Measurements from ENCODE around the gene TAS1R2.

The TAS1R2 gene

DNA sequence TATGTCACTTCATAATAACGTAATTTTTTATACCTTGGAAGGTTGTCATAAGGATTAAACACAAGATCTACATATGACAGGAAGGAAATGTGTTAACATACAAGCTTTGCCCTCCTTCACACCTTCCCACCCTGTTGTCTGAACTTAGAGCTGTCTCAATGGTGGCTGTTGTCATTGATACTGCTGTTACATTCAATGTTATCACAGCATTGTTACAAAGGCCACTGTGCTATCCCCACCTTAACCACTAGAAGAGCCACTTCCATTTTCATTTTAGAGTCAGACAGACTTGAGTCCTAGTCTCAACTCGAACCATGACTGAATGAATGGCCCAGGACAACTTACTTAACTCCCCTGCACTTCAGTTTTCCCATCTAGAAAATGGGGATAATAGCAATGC, 31.2 kb downstream of the TAS1R2 start:
- Histone ChIP-seq H3K27ac (no peak overlapping the region), H3K9me3 (no peaks in the 10 kb centered on the region), H3K4me1 (ENCODE audit: control insufficient read depth in 1 of 2, insufficient read depth in 1 of 2, low read depth in 1 of 2, low read length in 1 of 2) (no peaks in the 10 kb centered on the region), H3K27me3 (peaks cover 5% of the 10 kb centered on the region), H3K4me3 (ENCODE audit: low read depth in 1 of 2, low read length in 1 of 2) (no peak overlapping the region), H3K36me3 (no peaks in the 10 kb centered on the region)
- TF ChIP-seq, protein P1, sequence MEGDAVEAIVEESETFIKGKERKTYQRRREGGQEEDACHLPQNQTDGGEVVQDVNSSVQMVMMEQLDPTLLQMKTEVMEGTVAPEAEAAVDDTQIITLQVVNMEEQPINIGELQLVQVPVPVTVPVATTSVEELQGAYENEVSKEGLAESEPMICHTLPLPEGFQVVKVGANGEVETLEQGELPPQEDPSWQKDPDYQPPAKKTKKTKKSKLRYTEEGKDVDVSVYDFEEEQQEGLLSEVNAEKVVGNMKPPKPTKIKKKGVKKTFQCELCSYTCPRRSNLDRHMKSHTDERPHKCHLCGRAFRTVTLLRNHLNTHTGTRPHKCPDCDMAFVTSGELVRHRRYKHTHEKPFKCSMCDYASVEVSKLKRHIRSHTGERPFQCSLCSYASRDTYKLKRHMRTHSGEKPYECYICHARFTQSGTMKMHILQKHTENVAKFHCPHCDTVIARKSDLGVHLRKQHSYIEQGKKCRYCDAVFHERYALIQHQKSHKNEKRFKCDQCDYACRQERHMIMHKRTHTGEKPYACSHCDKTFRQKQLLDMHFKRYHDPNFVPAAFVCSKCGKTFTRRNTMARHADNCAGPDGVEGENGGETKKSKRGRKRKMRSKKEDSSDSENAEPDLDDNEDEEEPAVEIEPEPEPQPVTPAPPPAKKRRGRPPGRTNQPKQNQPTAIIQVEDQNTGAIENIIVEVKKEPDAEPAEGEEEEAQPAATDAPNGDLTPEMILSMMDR (IDR thresholded peaks at IDR 0.05) = no peak

DNA sequence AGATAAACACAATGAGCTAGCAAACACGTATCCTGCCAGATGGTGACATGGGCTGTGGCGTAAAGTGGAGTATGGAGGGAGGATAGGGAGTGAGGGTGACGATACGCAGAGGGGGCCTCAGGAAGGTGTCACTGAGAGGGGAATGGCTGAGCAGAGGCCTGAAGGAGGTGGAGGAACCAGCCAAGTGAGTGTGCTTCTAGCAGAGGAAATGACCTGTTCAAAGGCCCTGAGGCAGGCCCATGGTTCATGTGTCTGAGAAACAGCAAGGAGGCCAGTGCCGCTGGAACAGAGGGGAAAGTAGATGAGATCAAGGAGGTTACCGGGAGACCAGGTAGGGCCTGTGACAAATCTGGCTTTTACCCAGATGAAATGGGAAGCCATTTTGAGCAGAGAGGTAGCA, 36.0 kb downstream of the TAS1R2 start:
- Histone ChIP-seq H3K27ac (no peak overlapping the region), H3K4me3 (ENCODE audit: low read depth in 1 of 2, low read length in 1 of 2) (no peak overlapping the region), H3K9me3 (no peaks in the 10 kb centered on the region), H3K36me3 (no peaks in the 10 kb centered on the region), H3K27me3 (peaks cover 21% of the 10 kb centered on the region), H3K4me1 (ENCODE audit: control insufficient read depth in 1 of 2, insufficient read depth in 1 of 2, low read depth in 1 of 2, low read length in 1 of 2) (no peaks in the 10 kb centered on the region)
- TF ChIP-seq, protein P1 (IDR thresholded peaks at IDR 0.05) = no peak

DNA sequence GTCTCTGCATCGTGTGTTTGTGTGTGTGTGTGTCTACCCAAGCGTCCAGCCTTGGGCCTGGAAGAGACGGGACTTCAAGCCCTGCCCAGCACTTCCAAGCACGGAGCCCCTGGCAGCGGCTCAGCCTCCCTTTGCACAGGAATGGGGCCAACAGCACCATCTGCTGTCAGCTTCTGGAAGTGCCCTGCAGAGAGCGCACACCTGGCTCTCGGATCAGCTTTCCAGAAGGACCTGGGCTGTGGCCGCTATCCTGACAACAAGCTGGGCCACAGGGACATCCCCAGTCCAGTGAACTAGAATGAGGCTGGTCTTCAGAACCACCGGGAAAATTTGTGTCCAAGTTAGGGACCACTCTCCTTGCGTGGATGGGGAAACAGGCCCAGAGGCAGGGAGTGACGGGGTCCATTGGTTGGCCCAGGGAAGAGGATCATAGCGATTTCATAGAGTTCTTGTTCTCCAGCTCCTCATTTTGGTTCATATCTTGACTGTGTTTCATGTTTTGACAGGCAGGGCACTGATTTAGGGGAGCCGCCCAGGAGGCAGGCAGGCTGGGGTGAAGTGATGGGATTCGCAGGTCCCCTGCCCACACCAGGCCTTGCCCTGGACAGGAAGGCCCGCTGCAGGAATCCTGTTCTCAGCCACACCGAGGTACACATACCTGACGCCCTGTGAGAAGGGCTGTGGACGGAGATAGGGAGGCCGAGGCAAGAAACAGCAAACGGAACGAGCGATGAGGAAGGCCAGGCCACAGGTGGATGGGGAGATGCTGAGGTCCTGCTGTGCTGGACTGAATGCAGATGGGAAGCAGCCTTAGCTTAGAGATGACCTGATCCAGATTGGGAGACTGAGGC, 38.4 kb downstream of the TAS1R2 start:
- TF ChIP-seq, protein P1 (IDR thresholded peaks at IDR 0.05) = no peak
- Histone ChIP-seq H3K27me3 (peaks cover 41% of the 10 kb centered on the region), H3K27ac (no peak overlapping the region), H3K4me3 (ENCODE audit: low read depth in 1 of 2, low read length in 1 of 2) (no peak overlapping the region), H3K36me3 (no peaks in the 10 kb centered on the region), H3K9me3 (no peaks in the 10 kb centered on the region), H3K4me1 (ENCODE audit: control insufficient read depth in 1 of 2, insufficient read depth in 1 of 2, low read depth in 1 of 2, low read length in 1 of 2) (no peaks in the 10 kb centered on the region)

DNA sequence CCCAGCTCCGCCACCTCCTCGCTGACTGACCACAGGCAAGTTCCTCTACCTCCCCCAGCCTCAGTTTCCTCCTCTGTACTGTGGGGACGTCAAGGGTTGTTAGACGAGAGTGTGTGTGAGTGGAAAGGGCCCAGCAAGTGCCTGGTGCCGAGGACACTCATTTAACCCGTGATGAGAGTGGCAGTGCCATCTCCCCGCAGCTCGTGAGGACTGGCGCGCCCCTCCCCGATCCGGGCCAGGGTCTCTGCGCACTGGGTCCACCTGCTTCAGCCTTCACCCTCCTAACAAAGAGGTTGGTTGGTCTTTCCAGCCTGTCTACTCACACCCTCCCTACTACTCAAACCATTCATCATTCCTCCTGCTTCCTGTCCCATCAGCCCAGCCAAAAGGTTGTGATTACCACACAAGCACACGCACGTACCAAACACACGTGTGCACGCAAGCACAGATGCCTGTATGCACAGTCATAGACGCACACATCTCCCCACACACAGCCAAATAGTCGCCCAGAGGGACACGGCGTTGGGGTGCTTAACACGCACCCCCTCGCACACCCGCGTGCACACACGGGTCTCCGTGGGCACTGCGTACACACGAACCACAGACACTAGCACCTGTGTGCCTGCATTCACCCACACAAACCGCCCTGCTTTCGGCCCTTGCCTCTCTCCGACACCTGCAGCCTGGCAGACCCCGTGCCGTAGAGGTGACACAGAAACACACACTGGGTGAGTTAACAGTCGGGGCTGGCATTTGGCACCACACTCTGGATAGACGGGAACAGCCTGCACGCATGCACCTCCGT, 39.3 kb downstream of the TAS1R2 start:
- Histone ChIP-seq H3K27me3 (peaks cover 47% of the 10 kb centered on the region), H3K4me3 (ENCODE audit: low read depth in 1 of 2, low read length in 1 of 2) (no peak overlapping the region), H3K9me3 (no peaks in the 10 kb centered on the region), H3K27ac (no peak overlapping the region), H3K4me1 (ENCODE audit: control insufficient read depth in 1 of 2, insufficient read depth in 1 of 2, low read depth in 1 of 2, low read length in 1 of 2) (no peaks in the 10 kb centered on the region), H3K36me3 (no peaks in the 10 kb centered on the region)
- TF ChIP-seq, protein P1 (IDR thresholded peaks at IDR 0.05) = no peak

DNA sequence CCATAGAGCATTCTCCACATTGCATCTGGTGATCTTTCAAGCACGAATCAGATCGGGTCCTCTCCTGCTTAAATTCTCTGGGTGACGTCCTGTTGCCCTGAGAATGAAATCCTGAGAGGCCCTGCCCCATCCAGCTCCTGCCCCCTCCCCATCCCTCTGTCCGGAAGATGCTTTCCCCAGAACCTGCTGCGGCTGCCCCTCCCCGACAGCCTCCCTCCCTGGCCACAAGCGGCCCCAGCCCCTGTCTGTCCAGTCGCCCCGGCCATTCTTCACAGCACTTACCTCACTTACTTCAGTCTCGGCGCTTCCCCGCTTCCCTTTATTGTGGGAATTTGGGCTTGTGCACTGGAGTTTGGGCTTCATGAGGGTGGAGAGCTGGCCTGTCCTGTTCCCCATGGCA, 40.3 kb downstream of the TAS1R2 start:
- no peaks in the 10 kb centered on the region for H3K9me3 ChIP-seq
- TF ChIP-seq, protein P1 (IDR thresholded peaks at IDR 0.05) = no peak
- H3K27me3 ChIP-seq = peaks cover 57% of the 10 kb centered on the region
- no peaks in the 10 kb centered on the region for H3K4me1 ChIP-seq (ENCODE audit: control insufficient read depth in 1 of 2, insufficient read depth in 1 of 2, low read depth in 1 of 2, low read length in 1 of 2)
- H3K4me3 ChIP-seq (ENCODE audit: low read depth in 1 of 2, low read length in 1 of 2) = no peak overlapping the region
- no peaks in the 10 kb centered on the region for H3K36me3 ChIP-seq
- no peak overlapping the region for H3K27ac ChIP-seq
